HCT116 (cell line): ENCODE results near the gene TSPEAR. TPM values are rescaled to one million over a fixed set of nuclear protein-coding genes. Genes with fewer than 3 reads are reported as not detected.

Experiments used
- ATAC-seq: fragments of 200-7000 bp; cut with Tn5 transposase; 2 replicates; pipeline ENCODE4 v1.9.1; 2020; ENCODE audit warnings: mild to moderate bottlenecking, moderate library complexity
- BruUV-seq: library from RNA; stranded (reverse); fragments of 400-500 nt; replicated peaks from 2 replicates; lab custom pipeline; 2021; lab: Mats Ljungman, UMichigan
- CTCF ChIA-PET: fragments of 300-600 bp; sonication (Branson Sonifier 250); formaldehyde crosslinking; loops from one replicate; lab custom pipeline; 2021; ENCODE audit warnings: antibody characterized with exemption; lab: Charles Lee
- POLR2A ChIA-PET: fragments of 300-600, 350-600 bp; sonication (Branson Sonifier 250); formaldehyde crosslinking; loops from one replicate; lab custom pipeline; 2021; ENCODE audit warnings: antibody characterized with exemption; lab: Charles Lee
- RAD21 ChIA-PET, 2 experiments: fragments of 300-600 bp; sonication (Branson Sonifier 250); formaldehyde crosslinking; loops; one replicate each; lab custom pipeline; 2023; ENCODE audit warnings: low total read pairs in 2 of 2; ENCODE audit not compliant: uncharacterized antibody in 2 of 2, unreplicated experiment in 2 of 2, low non-redundant PET in 1 of 2; lab: Charles Lee
- DNase-seq: peaks from one replicate; pipeline ENCODE4 v3.0.0-alpha.2; 2010; ENCODE audit warnings: low read depth, low spot score
- H2AFZ ChIP-seq: fragments of 200-600 bp; shearing (Covaris generic), sonication (generic); 2 replicates; pipeline ENCODE4 v1.6.1; 2017; ENCODE audit warnings: low read depth, mixed run types, mixed read lengths, antibody characterized with exemption, low read length; ENCODE audit not compliant: poor library complexity, severe bottlenecking
- H3K27ac ChIP-seq: 2 replicates; pipeline ENCODE4 v1.5.1; 2012; ENCODE audit warnings: low read depth, low read length
- H3K27me3 ChIP-seq: fragments of 200-600 bp; sonication (generic); 2 replicates; pipeline ENCODE4 v1.6.1; 2016; ENCODE audit warnings: mixed run types, low read length, mixed read lengths; ENCODE audit not compliant: insufficient read depth
- H3K36me3 ChIP-seq, 2 experiments: fragments of 200-500 bp in 1 of 2; fragments of 200-600 bp in 1 of 2; sonication (Bioruptor generic) in 1 of 2; sonication (generic) in 1 of 2; 2 replicates each; pipeline versions ENCODE4 v1.5.1 to v1.6.1; 2014 to 2016; ENCODE audit warnings: low read length in 2 of 2, inconsistent platforms in 1 of 2, mixed read lengths in 1 of 2, mixed run types in 1 of 2; ENCODE audit not compliant: insufficient read depth in 2 of 2, control insufficient read depth in 1 of 2
- H3K4me1 ChIP-seq, 2 experiments: fragments of 200-600 bp in 1 of 2; sonication (generic) in 1 of 2; 2 replicates each; pipeline versions ENCODE4 v1.5.1 to v1.6.1; 2012 to 2017; ENCODE audit warnings: low read length in 2 of 2, inconsistent platforms in 1 of 2, mild to moderate bottlenecking in 1 of 2, mixed read lengths in 1 of 2, mixed run types in 1 of 2, moderate library complexity in 1 of 2; ENCODE audit not compliant: insufficient read depth in 2 of 2, control insufficient read depth in 1 of 2
- H3K4me2 ChIP-seq: fragments of 200-600 bp; sonication (generic); 2 replicates; pipeline ENCODE4 v1.6.1; 2017; ENCODE audit warnings: mixed run types, low read length, mixed read lengths
- H3K4me3 ChIP-seq, 2 experiments: fragments of 200-600 bp in 1 of 2; sonication (generic) in 1 of 2; replicated peaks in 1 of 2; 2 replicates each; pipeline ENCODE4 v1.5.1; 2011 to 2016; ENCODE audit warnings: low read length in 2 of 2, control low read depth in 1 of 2, low read depth in 1 of 2, mild to moderate bottlenecking in 1 of 2, mixed read lengths in 1 of 2, mixed run types in 1 of 2
- H3K79me2 ChIP-seq: fragments of 200-600 bp; sonication (generic); 2 replicates; pipeline ENCODE4 v1.6.1; 2017; ENCODE audit warnings: mild to moderate bottlenecking, mixed run types, low read length, moderate library complexity, mixed read lengths; ENCODE audit not compliant: insufficient read depth
- H3K9ac ChIP-seq: fragments of 200-600 bp; sonication (generic); 2 replicates; pipeline ENCODE4 v1.6.1; 2016; ENCODE audit warnings: low read length, mixed read lengths
- H3K9me2 ChIP-seq: fragments of 200-600 bp; sonication (generic), shearing (Covaris generic); 2 replicates; pipeline ENCODE4 v1.6.1; 2017; ENCODE audit warnings: mixed run types, mild to moderate bottlenecking, moderate library complexity; ENCODE audit not compliant: insufficient read depth
- H3K9me3 ChIP-seq, 2 experiments: fragments of 200-500 bp in 1 of 2; fragments of 200-600 bp in 1 of 2; sonication (Bioruptor generic) in 1 of 2; sonication (generic) in 1 of 2; 2 replicates each; pipeline ENCODE4 v1.6.1; 2014 to 2017; ENCODE audit warnings: low read length in 2 of 2, mixed read lengths in 2 of 2, inconsistent platforms in 1 of 2, low read depth in 1 of 2, mild to moderate bottlenecking in 1 of 2, mixed run types in 1 of 2, moderate library complexity in 1 of 2; ENCODE audit not compliant: control insufficient read depth in 1 of 2, insufficient read depth in 1 of 2
- H4K20me1 ChIP-seq: fragments of 200-600 bp; sonication (generic), shearing (Covaris generic); 2 replicates; pipeline ENCODE4 v1.6.1; 2017; ENCODE audit warnings: mixed run types, mild to moderate bottlenecking, moderate library complexity; ENCODE audit not compliant: insufficient read depth
- CBX3 ChIP-seq: IDR thresholded peaks from 2 replicates; pipeline ENCODE4 v1.6.1; 2012; ENCODE audit warnings: low read depth
- CEBPB ChIP-seq: IDR thresholded peaks from 2 replicates; pipeline ENCODE4 v1.6.1; 2012; ENCODE audit warnings: low read depth
- ELF1 ChIP-seq: IDR thresholded peaks from 2 replicates; pipeline ENCODE4 v1.6.1; 2012; ENCODE audit warnings: low read depth, borderline replicate concordance
- POLR2A ChIP-seq: IDR thresholded peaks from 2 replicates; pipeline ENCODE4 v1.7.0; 2011; ENCODE audit warnings: borderline replicate concordance; ENCODE audit not compliant: insufficient read depth, insufficient read length; ENCODE audit errors: extremely low read depth
- POLR2AphosphoS5 ChIP-seq: IDR thresholded peaks from 2 replicates; pipeline ENCODE4 v1.6.1; 2011; ENCODE audit warnings: mild to moderate bottlenecking, low read depth, low read length, moderate library complexity
- TCF7L2 ChIP-seq: IDR thresholded peaks from 2 replicates; pipeline ENCODE4 v1.7.0; 2011; ENCODE audit warnings: borderline replicate concordance, inconsistent platforms; ENCODE audit not compliant: insufficient read depth, insufficient read length; ENCODE audit errors: extremely low read depth
- intact Hi-C: fragments of 100-400 bp; cut with micrococcal nuclease; formaldehyde crosslinking; loops from 2 replicates; pipeline ENCODE4 v1.10.0; 2022
- total RNA-seq: library from RNA; stranded (reverse); gene quantifications from one replicate; pipeline ENCODE4 v1.2.1, GENCODE V29; 2021; ENCODE audit not compliant: unreplicated experiment
- TF ChIP-seq, protein P1 (sequence below): IDR thresholded peaks from 2 replicates; pipeline ENCODE4 v1.6.1; 2012
- TF ChIP-seq, protein P2 (sequence below): IDR thresholded peaks from 2 replicates; pipeline ENCODE4 v1.6.1; 2012; ENCODE audit warnings: low read depth
- TF ChIP-seq, protein P3 (sequence below): IDR thresholded peaks from 2 replicates; pipeline ENCODE4 v1.6.1; 2011; ENCODE audit warnings: mild to moderate bottlenecking, low read length, moderate library complexity; ENCODE audit not compliant: insufficient replicate concordance; ENCODE audit errors: extremely low read depth
- TF ChIP-seq, protein P4 (sequence below), 3 experiments: fragments of 200-600 bp in 1 of 3; sonication (generic) in 1 of 3; IDR thresholded peaks in 2 of 3; conservative IDR thresholded peaks in 1 of 3; 2 replicates each; pipeline ENCODE4 v1.5.1; 2012 to 2017; ENCODE audit warnings: low read depth in 2 of 3, low read length in 2 of 3, antibody characterized with exemption in 1 of 3, borderline replicate concordance in 1 of 3, control low read depth in 1 of 3, mild to moderate bottlenecking in 1 of 3, mixed read lengths in 1 of 3, mixed run types in 1 of 3, moderate library complexity in 1 of 3; ENCODE audit not compliant: insufficient read depth in 1 of 3

The TSPEAR gene
- total RNA-seq, 1 experiment from 2014 or later, result not detected

DNA sequence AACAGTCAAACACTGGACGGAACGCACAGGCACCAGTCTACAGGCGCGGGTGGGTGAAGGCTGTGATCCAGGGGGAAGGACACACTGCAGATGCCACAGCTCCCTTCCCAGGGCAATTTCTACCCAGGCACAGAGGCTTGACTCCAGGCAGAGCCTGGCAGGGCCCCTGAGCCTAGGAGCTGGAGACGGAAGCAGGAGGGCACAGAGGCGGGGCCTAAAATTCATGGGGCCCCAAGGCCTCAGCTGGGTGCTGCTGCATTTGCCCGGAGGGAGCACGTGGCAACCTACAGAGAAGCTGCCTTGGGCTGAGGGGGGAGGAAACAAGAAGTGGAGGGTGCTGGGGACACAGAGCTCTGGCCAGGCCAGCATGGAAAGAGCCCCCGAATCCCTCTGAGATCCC lies 49.0 kb upstream of the TSPEAR start:
- Histone ChIP-seq H3K4me2 (no peak overlapping the region), H3K79me2 (no peaks in the 10 kb centered on the region), H3K4me3 (no peak overlapping the region), H3K9ac (no peak overlapping the region), H2AFZ (no peak overlapping the region), H3K27me3 (no peaks in the 10 kb centered on the region), H3K4me1 (peaks cover 5 to 8% of the 10 kb centered on the region in 2 experiments; a peak in 3 of 4 replicates), H3K9me3 (no peaks in the 10 kb centered on the region), H3K36me3 (no peaks in the 10 kb centered on the region), H4K20me1 (no peaks in the 10 kb centered on the region), H3K9me2 (no peaks in the 10 kb centered on the region), H3K27ac (no peak overlapping the region)
- intact Hi-C loops, result no loop called here
- ATAC-seq (no peak), DNase-seq (no peak)
- TF ChIP-seq CEBPB, result no peak
- TF ChIP-seq, protein P1, sequence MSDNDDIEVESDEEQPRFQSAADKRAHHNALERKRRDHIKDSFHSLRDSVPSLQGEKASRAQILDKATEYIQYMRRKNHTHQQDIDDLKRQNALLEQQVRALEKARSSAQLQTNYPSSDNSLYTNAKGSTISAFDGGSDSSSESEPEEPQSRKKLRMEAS, result no peak
- ChIA-PET POLR2A (no interaction called here), CTCF (no interaction called here), RAD21 (no interaction called here)
- BruUV-seq, result no TSS peak

GRCh38 chr21:44759628-44760285 lies 48.4 kb upstream of the TSPEAR start:
- Histone ChIP-seq H3K4me3 (no peak overlapping the region), H3K27ac (no peak overlapping the region), H3K9ac (no peak overlapping the region), H2AFZ (no peak overlapping the region), H3K4me1 (peaks cover 5 to 8% of the 10 kb centered on the region in 2 experiments; a peak in 3 of 4 replicates), H3K4me2 (no peak overlapping the region), H3K9me2 (no peaks in the 10 kb centered on the region), H3K36me3 (no peaks in the 10 kb centered on the region), H3K27me3 (no peaks in the 10 kb centered on the region), H3K9me3 (no peaks in the 10 kb centered on the region), H3K79me2 (no peaks in the 10 kb centered on the region), H4K20me1 (no peaks in the 10 kb centered on the region)
- ChIA-PET CTCF (no interaction called here), RAD21 (no interaction called here), POLR2A (interaction anchor here (0.6 kb wide), 1 partner anchor 24 kb away, joined by 5 read pairs; no protein-coding TSS in a partner anchor)
- ATAC-seq, result no peak
- DNase-seq, result no peak
- BruUV-seq, result no TSS peak
- intact Hi-C loops, result no loop called here
- TF ChIP-seq POLR2AphosphoS5 (no peak), TCF7L2 (no peak), POLR2A (no peak), CBX3 (no peak), ELF1 (no peak)
- TF ChIP-seq, protein P2, sequence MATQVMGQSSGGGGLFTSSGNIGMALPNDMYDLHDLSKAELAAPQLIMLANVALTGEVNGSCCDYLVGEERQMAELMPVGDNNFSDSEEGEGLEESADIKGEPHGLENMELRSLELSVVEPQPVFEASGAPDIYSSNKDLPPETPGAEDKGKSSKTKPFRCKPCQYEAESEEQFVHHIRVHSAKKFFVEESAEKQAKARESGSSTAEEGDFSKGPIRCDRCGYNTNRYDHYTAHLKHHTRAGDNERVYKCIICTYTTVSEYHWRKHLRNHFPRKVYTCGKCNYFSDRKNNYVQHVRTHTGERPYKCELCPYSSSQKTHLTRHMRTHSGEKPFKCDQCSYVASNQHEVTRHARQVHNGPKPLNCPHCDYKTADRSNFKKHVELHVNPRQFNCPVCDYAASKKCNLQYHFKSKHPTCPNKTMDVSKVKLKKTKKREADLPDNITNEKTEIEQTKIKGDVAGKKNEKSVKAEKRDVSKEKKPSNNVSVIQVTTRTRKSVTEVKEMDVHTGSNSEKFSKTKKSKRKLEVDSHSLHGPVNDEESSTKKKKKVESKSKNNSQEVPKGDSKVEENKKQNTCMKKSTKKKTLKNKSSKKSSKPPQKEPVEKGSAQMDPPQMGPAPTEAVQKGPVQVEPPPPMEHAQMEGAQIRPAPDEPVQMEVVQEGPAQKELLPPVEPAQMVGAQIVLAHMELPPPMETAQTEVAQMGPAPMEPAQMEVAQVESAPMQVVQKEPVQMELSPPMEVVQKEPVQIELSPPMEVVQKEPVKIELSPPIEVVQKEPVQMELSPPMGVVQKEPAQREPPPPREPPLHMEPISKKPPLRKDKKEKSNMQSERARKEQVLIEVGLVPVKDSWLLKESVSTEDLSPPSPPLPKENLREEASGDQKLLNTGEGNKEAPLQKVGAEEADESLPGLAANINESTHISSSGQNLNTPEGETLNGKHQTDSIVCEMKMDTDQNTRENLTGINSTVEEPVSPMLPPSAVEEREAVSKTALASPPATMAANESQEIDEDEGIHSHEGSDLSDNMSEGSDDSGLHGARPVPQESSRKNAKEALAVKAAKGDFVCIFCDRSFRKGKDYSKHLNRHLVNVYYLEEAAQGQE, result no peak
- TF ChIP-seq, protein P1, result no peak
- TF ChIP-seq, protein P3, sequence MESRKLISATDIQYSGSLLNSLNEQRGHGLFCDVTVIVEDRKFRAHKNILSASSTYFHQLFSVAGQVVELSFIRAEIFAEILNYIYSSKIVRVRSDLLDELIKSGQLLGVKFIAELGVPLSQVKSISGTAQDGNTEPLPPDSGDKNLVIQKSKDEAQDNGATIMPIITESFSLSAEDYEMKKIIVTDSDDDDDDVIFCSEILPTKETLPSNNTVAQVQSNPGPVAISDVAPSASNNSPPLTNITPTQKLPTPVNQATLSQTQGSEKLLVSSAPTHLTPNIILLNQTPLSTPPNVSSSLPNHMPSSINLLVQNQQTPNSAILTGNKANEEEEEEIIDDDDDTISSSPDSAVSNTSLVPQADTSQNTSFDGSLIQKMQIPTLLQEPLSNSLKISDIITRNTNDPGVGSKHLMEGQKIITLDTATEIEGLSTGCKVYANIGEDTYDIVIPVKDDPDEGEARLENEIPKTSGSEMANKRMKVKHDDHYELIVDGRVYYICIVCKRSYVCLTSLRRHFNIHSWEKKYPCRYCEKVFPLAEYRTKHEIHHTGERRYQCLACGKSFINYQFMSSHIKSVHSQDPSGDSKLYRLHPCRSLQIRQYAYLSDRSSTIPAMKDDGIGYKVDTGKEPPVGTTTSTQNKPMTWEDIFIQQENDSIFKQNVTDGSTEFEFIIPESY, result no peak
- TF ChIP-seq, protein P4, sequence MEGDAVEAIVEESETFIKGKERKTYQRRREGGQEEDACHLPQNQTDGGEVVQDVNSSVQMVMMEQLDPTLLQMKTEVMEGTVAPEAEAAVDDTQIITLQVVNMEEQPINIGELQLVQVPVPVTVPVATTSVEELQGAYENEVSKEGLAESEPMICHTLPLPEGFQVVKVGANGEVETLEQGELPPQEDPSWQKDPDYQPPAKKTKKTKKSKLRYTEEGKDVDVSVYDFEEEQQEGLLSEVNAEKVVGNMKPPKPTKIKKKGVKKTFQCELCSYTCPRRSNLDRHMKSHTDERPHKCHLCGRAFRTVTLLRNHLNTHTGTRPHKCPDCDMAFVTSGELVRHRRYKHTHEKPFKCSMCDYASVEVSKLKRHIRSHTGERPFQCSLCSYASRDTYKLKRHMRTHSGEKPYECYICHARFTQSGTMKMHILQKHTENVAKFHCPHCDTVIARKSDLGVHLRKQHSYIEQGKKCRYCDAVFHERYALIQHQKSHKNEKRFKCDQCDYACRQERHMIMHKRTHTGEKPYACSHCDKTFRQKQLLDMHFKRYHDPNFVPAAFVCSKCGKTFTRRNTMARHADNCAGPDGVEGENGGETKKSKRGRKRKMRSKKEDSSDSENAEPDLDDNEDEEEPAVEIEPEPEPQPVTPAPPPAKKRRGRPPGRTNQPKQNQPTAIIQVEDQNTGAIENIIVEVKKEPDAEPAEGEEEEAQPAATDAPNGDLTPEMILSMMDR (IDR thresholded peaks at IDR 0.05 in 2 of 3, conservative IDR thresholded peaks at IDR 0.05 in 1 of 3; ENCODE audit: borderline replicate concordance in 1 of 3, insufficient read depth in 1 of 3, low read depth in 2 of 3, low read length in 2 of 3), result no peak
